Stimulated activated CD8-positive, alpha-beta memory T cell treated with anti-CD3 and anti-CD28 coated beads, Interleukin-7, amount 100 ng/mL, for 4 hours (primary cell): ENCODE measurements around the gene PRKCE.
"Not testable (repeated sequence)": the region's sequence is repeated elsewhere in the genome, so short reads cannot be mapped to it uniquely, and the experiment has no call there.

Experiments
- DNase-seq, 2 donors: peaks; one replicate each; pipeline ENCODE4 v3.0.0-alpha.2; 2020; ENCODE audit warnings: low read depth in 2 of 2

Gene PRKCE

DNA sequence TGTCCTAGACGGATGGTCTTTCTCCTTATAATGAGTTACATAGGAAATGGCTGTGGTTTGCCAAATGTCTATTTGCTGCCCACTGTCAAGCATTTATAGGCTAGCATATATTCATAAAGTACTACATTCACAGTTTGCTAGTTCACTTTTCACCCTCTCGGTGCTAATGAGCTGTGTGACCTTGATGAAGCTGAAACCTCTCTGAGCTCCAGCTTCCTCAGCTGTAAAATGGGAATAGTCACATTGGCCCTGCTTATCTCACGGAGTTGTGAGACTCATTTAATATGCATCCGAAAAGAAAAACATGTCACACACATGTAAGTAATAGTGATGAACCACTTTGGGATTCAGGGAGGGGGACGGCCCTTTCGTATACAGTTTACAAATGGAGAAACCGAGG lies 17.0 kb downstream of the PRKCE start:
- DNase-seq, result no peak

DNA sequence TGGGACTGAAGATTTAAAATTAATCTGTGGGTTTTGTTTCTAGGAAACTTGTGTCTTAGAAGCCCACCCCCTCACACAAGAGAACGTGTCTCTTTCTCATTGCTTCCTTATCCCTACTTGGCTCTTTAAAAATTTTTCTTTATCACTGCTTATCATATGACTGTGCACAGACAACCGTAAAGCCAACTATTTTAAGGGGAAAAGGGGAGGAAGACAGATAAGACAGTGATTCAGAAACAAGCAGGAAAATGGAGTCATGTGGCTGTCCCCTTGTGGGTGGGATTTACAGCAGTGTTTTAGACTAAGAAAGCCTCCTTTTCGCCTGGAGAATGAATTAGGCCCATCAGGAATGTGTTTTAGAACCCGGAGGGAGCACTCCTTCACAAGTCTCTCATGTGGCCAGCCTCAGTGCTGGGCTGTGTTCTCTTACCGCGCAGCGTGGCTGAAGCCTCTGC lies 17.6 kb downstream of the PRKCE start:
- DNase-seq, result no peak

DNA sequence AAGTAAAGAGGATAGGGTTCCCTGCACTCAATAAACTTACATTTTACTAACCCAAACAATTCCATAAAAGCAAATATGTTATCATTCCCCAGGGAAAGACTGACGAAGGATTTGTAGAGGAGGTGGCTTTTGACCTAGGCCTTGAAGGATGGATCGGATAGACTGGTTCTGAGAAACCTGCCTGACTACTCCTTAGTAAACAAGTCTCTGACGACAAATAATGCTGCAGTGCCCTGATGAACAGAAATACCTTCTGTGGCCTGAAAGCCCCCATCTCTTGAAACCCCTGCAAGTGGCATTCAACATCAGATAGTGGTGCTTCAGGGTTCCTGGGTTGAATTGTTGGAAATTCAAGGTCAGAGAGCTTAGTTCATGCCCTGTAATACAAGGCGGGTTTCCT lies 19.2 kb downstream of the PRKCE start:
- no peak for DNase-seq

- DNase-seq, result no peak
Observed at GRCh38 chr2:45672138-45672537, 20.7 kb downstream of the PRKCE start.

DNA sequence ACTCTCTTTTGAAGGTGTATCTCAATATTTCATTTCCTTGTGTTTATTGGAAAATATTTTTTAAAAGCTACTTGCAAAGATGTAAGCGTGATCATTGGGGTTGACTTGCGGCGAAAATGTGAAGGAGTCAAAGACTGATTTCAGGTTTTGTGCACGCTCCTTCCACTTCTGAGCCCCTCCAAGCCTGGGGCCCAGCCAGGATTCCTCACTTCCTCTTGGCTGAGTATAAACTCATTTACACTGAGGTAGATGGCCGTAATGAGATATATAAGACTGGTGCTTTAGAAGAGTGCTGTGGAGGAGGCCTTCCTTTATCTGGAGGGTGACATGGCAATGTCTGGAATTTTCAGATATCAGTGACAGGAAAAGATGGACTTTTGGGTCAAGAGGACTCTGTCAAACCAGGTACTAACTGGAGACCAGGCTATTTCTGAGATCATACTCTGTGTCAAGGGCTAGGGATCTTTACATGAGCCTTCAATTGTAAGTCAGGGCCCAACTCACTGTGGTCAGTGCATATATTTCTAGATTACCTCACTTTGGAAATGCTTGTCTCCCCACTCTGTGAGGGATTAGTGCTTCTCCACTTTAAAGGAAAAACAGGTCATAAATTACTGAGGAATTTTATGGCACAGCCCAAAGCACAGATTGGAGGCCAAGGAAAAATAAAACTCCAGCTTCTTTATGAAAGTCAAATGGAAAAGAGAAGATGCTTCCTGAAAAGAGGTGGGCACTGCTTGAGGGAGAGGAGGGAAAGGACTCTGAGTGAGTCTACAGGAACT lies 22.8 kb downstream of the PRKCE start:
- no peak for DNase-seq

- DNase-seq, result no peak
Observed at GRCh38 chr2:45675263-45675812, 23.9 kb downstream of the PRKCE start.

GRCh38 chr2:45676088-45676487 lies 24.6 kb downstream of the PRKCE start:
- no peak for DNase-seq

DNA sequence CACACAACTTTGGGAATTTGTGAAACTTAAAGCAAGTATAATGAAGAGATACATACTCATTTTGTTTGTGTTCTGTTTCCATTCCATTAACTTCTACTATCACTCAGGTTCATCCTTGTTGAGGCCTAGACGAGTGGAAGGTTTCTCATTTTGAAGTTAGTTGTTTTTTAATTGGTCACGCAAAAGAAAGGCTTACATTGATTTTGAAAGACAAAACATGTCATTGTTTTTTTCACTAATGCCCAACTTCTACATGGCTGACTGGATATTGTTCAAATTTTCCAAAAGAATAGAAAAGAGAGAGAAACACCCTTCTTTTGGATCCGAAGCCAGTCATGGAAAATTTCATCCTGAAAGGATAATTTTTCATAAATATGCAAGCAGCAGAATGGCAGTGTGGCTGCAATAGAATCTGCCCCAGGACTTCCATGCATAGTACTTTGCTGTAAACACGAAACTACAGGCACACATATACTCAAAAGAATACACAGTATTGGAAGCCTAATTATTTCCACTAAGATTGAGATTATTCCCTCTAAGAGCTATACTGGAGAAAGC lies 27.4 kb downstream of the PRKCE start:
- DNase-seq, result no peak

DNA sequence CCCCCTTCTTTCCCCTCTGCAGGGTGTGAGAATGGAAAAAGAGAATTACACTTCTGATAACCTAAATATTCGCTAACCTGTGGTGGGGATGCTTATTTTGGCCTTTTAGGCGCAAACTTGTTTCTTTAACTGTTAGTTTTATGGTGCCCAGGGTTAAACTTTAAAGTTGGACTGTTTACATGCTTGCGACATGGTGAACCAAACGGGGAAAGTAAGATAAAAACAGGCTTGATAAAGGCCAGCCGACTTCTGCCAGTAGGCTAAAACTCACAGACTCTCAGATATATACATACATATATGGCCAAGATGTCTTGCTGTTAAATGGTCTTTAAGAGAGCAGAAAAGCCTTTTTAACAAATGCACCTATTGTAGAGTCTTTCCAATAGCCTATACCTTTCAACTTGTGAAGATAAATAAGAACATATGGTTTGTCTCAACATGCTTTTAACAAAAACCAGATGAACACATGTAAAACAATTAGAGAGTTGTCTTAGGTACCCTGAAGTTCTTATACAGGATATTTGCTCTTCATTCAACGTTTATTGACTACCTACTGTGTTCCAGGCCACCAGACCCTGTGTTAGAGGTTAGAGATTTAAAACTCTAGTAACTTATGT lies 29.0 kb downstream of the PRKCE start:
- DNase-seq, result no peak

GRCh38 chr2:45681675-45682074 lies 30.2 kb downstream of the PRKCE start:
- DNase-seq, result no peak

DNA sequence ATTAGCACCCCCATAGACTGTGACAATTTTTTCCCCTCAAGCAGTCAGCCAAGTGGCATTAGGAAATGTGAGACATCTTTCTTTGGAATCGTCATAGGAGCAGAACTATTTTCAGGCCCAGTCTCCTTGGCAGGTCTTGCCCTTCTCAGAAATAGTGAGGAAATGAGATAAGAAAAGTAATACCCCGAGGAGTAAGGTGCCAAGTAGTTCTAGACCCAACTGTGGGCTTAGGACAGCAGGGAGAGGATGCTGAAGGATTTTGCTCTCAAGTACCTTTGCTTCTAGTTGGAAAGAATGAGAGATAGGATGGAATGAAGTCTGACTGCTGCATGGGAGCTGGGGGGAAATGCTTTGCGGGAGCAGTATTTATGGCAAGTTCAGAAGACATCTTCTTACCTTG lies 31.8 kb downstream of the PRKCE start:
- DNase-seq, result no peak

DNA sequence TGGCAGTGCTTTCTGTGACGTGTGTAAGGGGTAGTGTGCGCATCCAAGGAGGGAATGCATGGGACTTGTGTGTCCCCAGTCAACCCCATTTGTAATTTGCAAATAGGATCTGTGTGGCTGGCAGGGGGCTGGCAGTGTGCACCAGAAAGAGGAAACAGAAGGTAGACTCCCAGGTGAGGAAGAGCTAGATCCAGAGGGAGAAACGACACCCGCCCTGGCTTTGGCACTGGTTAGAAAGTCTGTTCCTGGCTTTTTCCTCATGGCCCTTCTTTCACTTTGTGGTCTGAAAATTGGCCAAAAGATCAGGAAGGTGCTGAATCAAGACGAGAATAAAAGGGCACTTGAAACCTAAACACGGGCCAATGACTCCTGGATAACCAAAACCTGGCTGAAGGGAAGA lies 33.3 kb downstream of the PRKCE start:
- DNase-seq, result no peak

DNA sequence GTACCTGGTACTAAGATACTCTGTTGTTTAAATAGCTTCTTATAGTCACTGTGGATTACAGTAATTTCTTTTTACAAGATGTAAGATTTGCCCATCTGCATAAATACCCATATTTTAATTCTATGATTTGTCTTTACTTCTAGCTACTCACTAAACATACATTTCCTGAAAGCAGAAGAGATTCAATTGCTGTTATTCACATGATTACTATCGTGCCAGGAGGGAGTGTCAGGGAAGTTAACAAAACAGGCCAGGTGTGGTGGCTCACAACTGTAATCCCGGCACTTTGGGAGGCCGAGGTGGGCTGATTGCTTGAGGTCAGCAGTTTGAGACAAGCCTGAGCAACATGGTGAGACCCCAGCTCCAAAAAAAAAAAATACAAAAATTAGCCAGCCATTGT lies 33.8 kb downstream of the PRKCE start:
- DNase-seq, result no peak

- no peak for DNase-seq
Observed at GRCh38 chr2:45687964-45688363, 36.5 kb downstream of the PRKCE start.

DNA sequence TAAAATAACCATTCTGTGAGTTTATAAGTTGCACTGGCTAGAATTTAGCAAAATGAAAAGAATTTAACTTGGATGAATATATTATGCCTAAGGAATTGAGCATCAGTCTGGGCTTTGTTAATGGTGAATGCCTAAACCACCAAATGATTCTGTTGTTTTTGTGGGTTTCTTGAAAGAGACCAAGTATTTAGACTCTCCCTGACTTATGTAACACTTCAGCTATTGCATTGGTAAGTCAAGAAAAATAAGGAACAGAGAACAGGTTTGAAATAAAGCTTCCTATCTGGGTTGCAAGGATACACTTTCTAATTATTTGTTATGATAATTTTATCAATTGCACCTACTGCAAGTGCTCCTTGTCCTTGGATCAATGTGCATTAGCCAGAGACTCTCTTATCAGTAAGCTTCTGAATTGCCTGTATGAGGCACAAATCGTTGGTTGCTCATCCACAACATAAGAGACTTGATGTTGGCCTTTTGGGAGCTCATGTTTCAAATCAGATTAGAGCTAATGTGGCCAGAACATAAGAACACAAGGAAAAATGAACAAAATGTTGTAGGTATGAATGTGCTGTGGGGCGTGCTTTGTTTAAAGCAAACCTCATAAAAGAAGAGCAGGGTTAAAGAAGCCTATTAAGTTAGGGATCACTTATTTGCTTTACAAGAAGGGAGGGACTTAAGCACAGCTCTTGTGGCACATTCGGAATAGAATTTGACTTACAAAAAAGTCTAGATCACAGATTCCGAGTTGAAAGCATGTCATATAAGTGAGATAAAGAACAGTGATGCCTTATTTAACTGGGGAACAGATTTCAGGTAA lies 37.2 kb downstream of the PRKCE start:
- no peak for DNase-seq

DNA sequence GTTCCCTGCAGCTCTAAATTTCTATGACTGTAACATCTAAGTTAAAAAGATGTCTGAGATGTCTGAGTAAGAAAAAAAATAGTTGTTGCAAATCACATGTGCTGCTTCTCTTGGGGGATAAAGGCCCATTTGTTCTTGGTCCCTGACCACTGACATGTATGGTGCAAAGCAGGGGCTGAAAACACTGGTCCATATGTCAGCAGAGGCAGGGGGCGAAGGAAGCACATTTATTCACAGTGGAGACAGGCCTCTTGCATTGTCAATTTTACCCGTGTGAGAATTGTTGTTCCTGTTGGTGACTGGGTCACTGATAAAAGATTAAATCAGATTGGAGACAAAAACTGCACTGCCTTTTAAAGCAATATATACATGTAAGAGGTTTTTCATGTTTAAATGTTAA lies 38.8 kb downstream of the PRKCE start:
- no peak for DNase-seq

DNA sequence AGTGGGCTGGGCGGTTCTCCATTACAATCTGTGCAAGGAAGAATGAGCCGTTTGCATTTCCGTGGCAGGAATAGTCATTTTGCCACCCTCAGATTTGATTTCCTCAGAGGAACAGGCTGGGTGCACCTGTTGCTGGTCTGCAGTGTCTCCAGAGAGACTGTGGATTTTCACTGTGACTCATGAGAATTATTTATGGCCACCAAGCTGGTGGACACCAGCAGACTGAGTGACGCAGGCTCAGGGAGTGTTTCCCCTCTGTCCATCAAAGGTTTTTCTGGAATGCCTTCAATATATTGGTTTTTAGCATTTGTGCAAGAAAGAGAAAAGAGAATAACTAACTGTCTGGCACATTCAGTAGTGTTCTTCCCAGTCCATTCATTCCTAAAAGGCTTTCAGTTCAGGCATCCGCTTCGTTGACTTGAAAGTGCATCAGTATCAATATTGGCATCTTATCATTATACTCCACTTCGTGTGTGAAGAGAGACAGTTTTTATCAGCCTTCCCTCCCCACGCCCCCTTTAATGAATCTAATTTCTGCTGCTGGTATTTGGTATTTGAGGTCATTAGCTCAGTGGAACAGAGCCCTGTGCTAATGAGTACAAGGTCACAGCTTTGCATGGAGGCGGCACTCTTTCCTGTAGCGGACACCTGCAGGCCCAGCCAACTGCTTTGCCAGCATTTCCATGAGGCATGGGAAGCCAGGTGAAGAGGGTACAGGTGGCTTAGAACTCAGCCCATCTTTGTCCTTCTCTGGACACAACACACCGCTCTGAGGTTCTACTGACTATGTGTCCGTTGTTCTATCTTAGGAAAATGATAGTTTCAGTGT lies 39.9 kb downstream of the PRKCE start:
- DNase-seq, result no peak

DNA sequence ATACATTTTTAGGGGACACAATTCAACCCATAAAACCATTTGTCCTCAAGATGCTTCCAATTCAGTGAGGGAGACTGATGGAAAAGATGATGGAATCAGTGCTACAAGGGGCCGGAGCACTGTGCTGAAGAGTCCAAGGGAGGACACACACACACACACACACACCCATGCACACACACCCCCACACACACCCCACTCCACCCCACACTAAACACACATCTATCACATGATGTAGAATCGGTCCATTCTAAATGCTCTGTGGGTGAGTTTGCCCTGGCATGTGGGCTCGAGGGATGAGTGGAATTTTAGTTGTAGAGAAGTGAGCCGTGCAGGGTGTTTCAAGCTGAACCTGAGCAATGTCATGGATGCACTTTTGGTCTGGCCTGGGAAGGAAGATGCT lies 41.1 kb downstream of the PRKCE start:
- no peak for DNase-seq

GRCh38 chr2:45695480-45696007 lies 44.1 kb downstream of the PRKCE start:
- not testable (repeated sequence) for DNase-seq

GRCh38 chr2:45696708-45697107 lies 45.2 kb downstream of the PRKCE start:
- no peak for DNase-seq

- DNase-seq, result no peak
Observed at GRCh38 chr2:45697190-45697589, 45.7 kb downstream of the PRKCE start.
